HepG2 (cell line): Measurements from ENCODE around the gene C20orf144. TPM values are rescaled to one million over a fixed set of nuclear protein-coding genes. Genes with fewer than 3 reads are reported as not detected.
"Not testable (repeated sequence)": the region's sequence is repeated elsewhere in the genome, so short reads cannot be mapped to it uniquely, and the experiment has no call there.

Source experiments
- ATAC-seq: fragments of 200-7000 bp; cut with Tn5 transposase; 3 replicates; pipeline ENCODE4 v1.9.1; 2020; ENCODE audit warnings: mild to moderate bottlenecking, moderate library complexity
- BruUV-seq: library from RNA; stranded (reverse); fragments of 400-500 nt; replicated peaks from 2 replicates; lab custom pipeline; 2021; lab: Mats Ljungman, UMichigan
- CTCF ChIA-PET: fragments of 300-600 bp; formaldehyde crosslinking; extraction: SDS; loops from one replicate; lab custom pipeline; 2021; ENCODE audit warnings: low total read pairs, inconsistent platforms, low intra/inter-chr PET ratio; lab: Yijun Ruan, JAX
- POLR2A ChIA-PET: fragments of 350-600 bp; sonication (Branson Sonifier 250); formaldehyde crosslinking; loops from one replicate; lab custom pipeline; 2020; ENCODE audit warnings: antibody characterized with exemption, inconsistent platforms; lab: Yijun Ruan, JAX
- DNase-seq: peaks from one replicate; pipeline ENCODE4 v3.0.0-alpha.2; 2015; ENCODE audit warnings: low spot score
- FAIRE-seq: peaks from 3 replicates; lab custom pipeline; 2011; peaks lifted over from hg19 to GRCh38; lab: Jason Lieb, UNC
- H2AFZ ChIP-seq: one replicate; pipeline ENCODE4 v1.6.1; 2011; ENCODE audit warnings: low read length, inconsistent platforms
- H3K27ac ChIP-seq: fragments of 300-600 bp; 3 replicates; pipeline ENCODE4 v1.8.0; 2011; ENCODE audit warnings: mixed run types, mild to moderate bottlenecking, mixed read lengths, low read length, inconsistent platforms; ENCODE audit not compliant: insufficient read depth; ENCODE audit errors: extremely low read length
- H3K27me3 ChIP-seq, 2 experiments: fragments of 200-600 bp in 1 of 2; 2 replicates in 1 of 2; 3 replicates in 1 of 2; pipeline versions ENCODE4 v1.6.0 to v1.8.0; 2011; ENCODE audit warnings: low read length in 2 of 2, mild to moderate bottlenecking in 2 of 2, moderate library complexity in 2 of 2, inconsistent platforms in 1 of 2; ENCODE audit not compliant: insufficient read depth in 2 of 2, control insufficient read depth in 1 of 2
- H3K36me3 ChIP-seq, 2 experiments: fragments of 200-600 bp in 1 of 2; replicated peaks in 1 of 2; 2 replicates in 1 of 2; 3 replicates in 1 of 2; pipeline versions ENCODE4 v1.5.1 to v1.8.0; 2011; ENCODE audit warnings: low read length in 2 of 2, inconsistent platforms in 1 of 2; ENCODE audit not compliant: insufficient read depth in 2 of 2, control insufficient read depth in 1 of 2
- H3K4me1 ChIP-seq: 2 replicates; pipeline ENCODE4 v1.5.1; 2012; ENCODE audit warnings: low read length, inconsistent platforms; ENCODE audit not compliant: insufficient read depth
- H3K4me2 ChIP-seq: 2 replicates; pipeline ENCODE4 v1.6.0; 2011; ENCODE audit warnings: low read depth, low read length, inconsistent platforms
- H3K4me3 ChIP-seq, 3 experiments: fragments of 200-600 bp in 1 of 3; sonication (generic), shearing (Covaris generic) in 1 of 3; replicated peaks in 1 of 3; 2 replicates each; pipeline ENCODE4 v1.5.1; 2011 to 2016; ENCODE audit warnings: low read length in 3 of 3, inconsistent platforms in 2 of 3, low read depth in 2 of 3, mild to moderate bottlenecking in 2 of 3, control low read depth in 1 of 3, mixed read lengths in 1 of 3; ENCODE audit not compliant: insufficient read depth in 1 of 3
- H3K79me2 ChIP-seq: one replicate; pipeline ENCODE4 v1.6.1; 2011; ENCODE audit warnings: low read length, inconsistent platforms; ENCODE audit not compliant: insufficient read depth
- H3K9ac ChIP-seq: 2 replicates; pipeline ENCODE4 v1.6.0; 2011; ENCODE audit warnings: mild to moderate bottlenecking, low read depth, low read length, inconsistent platforms; ENCODE audit not compliant: insufficient read depth
- H3K9me3 ChIP-seq: 2 replicates; pipeline ENCODE4 v1.5.1; 2012; ENCODE audit warnings: mild to moderate bottlenecking, low read length
- H4K20me1 ChIP-seq: 2 replicates; pipeline ENCODE4 v1.6.0; 2011; ENCODE audit warnings: inconsistent platforms, mild to moderate bottlenecking, low read length, moderate library complexity; ENCODE audit not compliant: insufficient read depth
- MIER2 ChIP-seq: IDR thresholded peaks from 2 replicates; pipeline ENCODE4 v1.6.1; 2016; ENCODE audit warnings: missing biosample characterization, missing genetic modification reagents
- RBM22 ChIP-seq: fragments of 200-400 bp; formaldehyde crosslinking; optimal IDR thresholded peaks from 2 replicates; pipeline ENCODE3; 2017; ENCODE audit warnings: mild to moderate bottlenecking, low read length, moderate library complexity
- REST ChIP-seq, 2 experiments: IDR thresholded peaks; 2 replicates each; pipeline ENCODE4 v1.6.1; 2011 to 2012; ENCODE audit warnings: low read length in 2 of 2, borderline replicate concordance in 1 of 2, low read depth in 1 of 2, mild to moderate bottlenecking in 1 of 2, moderate library complexity in 1 of 2
- ZBTB4 ChIP-seq: sonication (generic); formaldehyde crosslinking; IDR thresholded peaks from 2 replicates; pipeline ENCODE4 v1.4.0; 2020; ENCODE audit warnings: missing genetic modification reagents, mild to moderate bottlenecking, borderline replicate concordance
- WGBS: methylation state at CpG from one replicate; pipeline ENCODE4 v1.1.6; 2017; ENCODE audit warnings: low lambda C conversion rate; 5-methylcytosine and 5-hydroxymethylcytosine counted together
- in situ Hi-C: cut with HindIII; loops from 2 replicates; pipeline ENCODE4 v1.10.0; 2017; ENCODE audit warnings: low pct_unique_long_range_greater_than_20kb; ENCODE audit not compliant: extremely low pct_ligation_motif_present
- intact Hi-C: fragments of 100-400 bp; cut with micrococcal nuclease; formaldehyde crosslinking; loops from one replicate; pipeline ENCODE4 v1.10.0; 2022; ENCODE audit not compliant: unreplicated experiment
- polyA plus RNA-seq, 8 experiments: library from polyadenylated mRNA; depleted of rRNA in 3 of 8; stranded (reverse) in 7 of 8; unstranded in 1 of 8; fragments of >200 nt; fragmentation: Illumina TruSeq in 4 of 8; extraction: Trizol in 4 of 8; gene quantifications; 2 replicates each; pipeline versions ENCODE4 v1.2.1 to v1.2.3, GENCODE V29; 2011 to 2016; ENCODE audit warnings: low read depth in 4 of 8, missing spikeins in 1 of 8, mixed read lengths in 1 of 8; ENCODE audit not compliant: insufficient read depth in 1 of 8
- total RNA-seq, 5 experiments: library from RNA; depleted of rRNA; stranded (reverse); fragments of >200 nt; fragmentation: Illumina TruSeq; extraction: Trizol; gene quantifications; 2 replicates each; pipeline ENCODE4 v1.2.3, GENCODE V29; 2016; ENCODE audit warnings: low read depth in 1 of 5

C20orf144 gene
- total and polyA plus RNA-seq, 2 of the 13 experiments (the other 11 are each of a cell fraction or from before 2014, with no cell fraction given), result 0.09 to 0.16 TPM

DNA sequence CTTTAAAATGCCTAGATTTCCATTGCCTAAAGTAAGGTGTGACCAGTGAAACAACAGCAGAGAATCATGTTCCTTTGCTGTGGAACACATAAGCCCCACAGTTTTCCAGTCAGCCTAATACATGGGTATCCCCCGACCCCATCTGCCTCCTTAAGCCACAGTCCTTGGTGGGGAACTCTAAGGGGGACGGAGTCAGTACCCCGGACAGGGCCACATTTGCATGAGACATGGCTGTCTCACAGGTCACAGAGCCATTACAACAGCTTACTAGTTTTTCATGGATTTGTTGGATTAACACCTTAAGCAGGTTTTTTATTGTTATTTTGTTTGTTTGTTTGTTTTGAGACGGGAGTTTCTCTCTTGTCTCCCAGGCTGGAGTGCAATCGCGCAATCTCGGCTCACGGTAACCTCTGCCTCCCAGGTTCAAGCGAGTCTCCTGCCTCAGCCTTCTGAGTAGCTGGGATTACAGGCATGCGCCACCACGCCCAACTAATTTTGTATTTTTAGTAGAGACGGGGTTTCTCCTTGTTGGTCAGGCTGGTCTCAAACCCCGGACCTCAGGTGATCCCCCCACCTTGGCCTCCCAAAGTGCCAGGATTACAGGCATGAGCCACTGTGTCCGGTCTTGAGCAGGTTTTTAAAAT lies 15.0 kb upstream of the C20orf144 start:
- FAIRE-seq, intact Hi-C loops, H3K79me2 ChIP-seq, H3K9me3 ChIP-seq, H2AFZ ChIP-seq, H3K9ac ChIP-seq, CTCF ChIA-PET, H3K27ac ChIP-seq, ATAC-seq, H4K20me1 ChIP-seq, BruUV-seq, DNase-seq, H3K4me3 ChIP-seq, H3K27me3 ChIP-seq, H3K4me2 ChIP-seq, H3K4me1 ChIP-seq: not testable (repeated sequence)
- TF ChIP-seq MIER2 (CRISPR knock-in tag) (peak; percentile 67; the same call in 1 of the 2 replicates), ZBTB4 (CRISPR knock-in tag) (0 out of 2 replicates have a peak, but pooled peaks have one; percentile 42), RBM22 (peak; percentile 48), REST (IDR thresholded peaks at IDR 0.05; ENCODE audit: borderline replicate concordance in 1 of 2, low read depth in 1 of 2, low read length in 2 of 2) (peak; percentile 42 to 90)
- H3K36me3 ChIP-seq, result peaks cover 20 to 31% of the 10 kb centered on the region in 2 experiments
- in situ Hi-C loops, result loop anchor here (10.0 kb wide), 1 partner anchor 132 kb away; no protein-coding TSS in a partner anchor
- 97% methylated on average over 14 of the region's 14 CpGs for WGBS
- POLR2A ChIA-PET, result interaction anchor here (2.2 kb wide), 1 partner anchor 157 kb away, joined by 8 read pairs; the partner anchor contains the start of gene CBFA2T2
